ENCODE results near the gene SUGT1. TPM values are rescaled to one million over a fixed set of nuclear protein-coding genes. Genes with fewer than 3 reads are reported as not detected.

The SUGT1 gene
- total and polyA plus RNA-seq, 2 of the 13 experiments (the other 11 are each of a cell fraction or from before 2014, with no cell fraction given): 23.1 to 71.2 TPM

DNA sequence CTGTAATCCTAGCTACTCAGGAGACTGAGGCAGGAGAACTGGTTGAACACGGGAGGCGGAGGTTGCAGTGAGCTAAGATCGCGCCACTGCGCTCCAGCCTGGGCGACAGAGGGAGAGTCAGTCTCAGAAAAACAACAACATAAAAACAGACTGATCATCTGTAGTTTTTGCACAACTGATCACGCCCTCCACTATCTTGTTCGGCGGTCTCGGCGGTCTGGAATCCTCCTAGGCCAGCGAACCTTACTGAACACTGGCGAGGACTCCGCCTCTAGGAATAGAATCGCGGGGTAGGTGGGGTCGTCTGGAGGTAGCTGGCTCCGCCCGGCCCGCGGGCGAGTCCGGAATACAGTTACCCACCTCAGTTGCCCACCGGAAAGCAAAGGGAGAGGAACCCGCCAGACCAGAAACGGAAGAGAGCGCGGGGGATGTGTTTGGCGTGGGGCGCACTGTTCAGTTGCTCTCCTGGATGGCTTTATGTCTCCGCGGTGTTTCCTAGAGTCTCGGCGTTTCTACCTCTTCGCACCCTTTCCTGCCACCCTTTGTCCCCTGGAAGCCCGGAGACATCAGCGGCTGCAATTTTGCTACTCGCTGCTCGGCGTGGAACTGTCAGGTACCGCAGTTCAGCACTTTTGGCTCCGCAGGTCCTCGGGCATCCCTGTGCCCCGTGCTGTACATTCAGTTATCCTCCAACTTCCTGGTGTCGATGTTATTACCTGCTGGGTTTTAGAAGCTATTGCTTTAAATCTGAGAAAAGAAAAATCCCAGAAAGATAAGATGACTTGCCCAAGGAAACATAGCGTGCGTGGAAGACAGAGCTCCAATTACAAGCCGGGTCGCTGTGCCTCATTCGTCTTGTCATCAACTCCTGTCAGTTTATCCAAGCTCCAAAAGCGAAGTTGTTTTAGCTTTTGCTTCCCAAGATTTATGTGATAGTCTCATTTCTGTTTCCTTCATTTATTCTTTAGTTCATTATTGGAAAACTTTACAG is 35.3 kb upstream of the SUGT1 start (continued):
- TF ChIP-seq RARA (CRISPR knock-in tag; IDR thresholded peaks at IDR 0.05) (peak; percentile 33), ZFP90 (CRISPR knock-in tag; IDR thresholded peaks at IDR 0.05; ENCODE audit: borderline replicate concordance) (peak; percentile 76; the same call in 1 of the 2 replicates), CBX5 (CRISPR knock-in tag; IDR thresholded peaks at IDR 0.05; ENCODE audit: borderline replicate concordance) (0 out of 2 replicates have a peak, but pooled peaks have one; percentile 59), HOXA5 (CRISPR knock-in tag; IDR thresholded peaks at IDR 0.05) (peak; percentile 71; the same call in 1 of the 2 replicates), ZNF780A (CRISPR knock-in tag; IDR thresholded peaks at IDR 0.05) (0 out of 2 replicates have a peak, but pooled peaks have one; percentile 29), KAT2B (IDR thresholded peaks at IDR 0.05; ENCODE audit: borderline replicate concordance, low read depth, low read length) (no peak), GATA4 (IDR thresholded peaks at IDR 0.05; ENCODE audit: borderline replicate concordance, low read depth) (0 out of 2 replicates have a peak, but pooled peaks have one; percentile 22), ZBTB7B (CRISPR knock-in tag; IDR thresholded peaks at IDR 0.05) (peak; percentile 83), MXD4 (CRISPR knock-in tag; IDR thresholded peaks at IDR 0.05) (peak; percentile 65; the same call in 1 of the 2 replicates), SOX13 (IDR thresholded peaks at IDR 0.05) (no peak), SOX13 (CRISPR knock-in tag; conservative IDR thresholded peaks at IDR 0.05 in 1 of 2, IDR thresholded peaks at IDR 0.05 in 1 of 2) (no peak), MTF2 (CRISPR knock-in tag; IDR thresholded peaks at IDR 0.05; ENCODE audit: borderline replicate concordance) (peak; percentile 83; the same call in 1 of the 2 replicates), HNRNPLL (IDR thresholded peaks at IDR 0.05; ENCODE audit: low read depth, low read length, poor library complexity, severe bottlenecking) (peak; percentile 72)
- TF ChIP-seq, protein P1, sequence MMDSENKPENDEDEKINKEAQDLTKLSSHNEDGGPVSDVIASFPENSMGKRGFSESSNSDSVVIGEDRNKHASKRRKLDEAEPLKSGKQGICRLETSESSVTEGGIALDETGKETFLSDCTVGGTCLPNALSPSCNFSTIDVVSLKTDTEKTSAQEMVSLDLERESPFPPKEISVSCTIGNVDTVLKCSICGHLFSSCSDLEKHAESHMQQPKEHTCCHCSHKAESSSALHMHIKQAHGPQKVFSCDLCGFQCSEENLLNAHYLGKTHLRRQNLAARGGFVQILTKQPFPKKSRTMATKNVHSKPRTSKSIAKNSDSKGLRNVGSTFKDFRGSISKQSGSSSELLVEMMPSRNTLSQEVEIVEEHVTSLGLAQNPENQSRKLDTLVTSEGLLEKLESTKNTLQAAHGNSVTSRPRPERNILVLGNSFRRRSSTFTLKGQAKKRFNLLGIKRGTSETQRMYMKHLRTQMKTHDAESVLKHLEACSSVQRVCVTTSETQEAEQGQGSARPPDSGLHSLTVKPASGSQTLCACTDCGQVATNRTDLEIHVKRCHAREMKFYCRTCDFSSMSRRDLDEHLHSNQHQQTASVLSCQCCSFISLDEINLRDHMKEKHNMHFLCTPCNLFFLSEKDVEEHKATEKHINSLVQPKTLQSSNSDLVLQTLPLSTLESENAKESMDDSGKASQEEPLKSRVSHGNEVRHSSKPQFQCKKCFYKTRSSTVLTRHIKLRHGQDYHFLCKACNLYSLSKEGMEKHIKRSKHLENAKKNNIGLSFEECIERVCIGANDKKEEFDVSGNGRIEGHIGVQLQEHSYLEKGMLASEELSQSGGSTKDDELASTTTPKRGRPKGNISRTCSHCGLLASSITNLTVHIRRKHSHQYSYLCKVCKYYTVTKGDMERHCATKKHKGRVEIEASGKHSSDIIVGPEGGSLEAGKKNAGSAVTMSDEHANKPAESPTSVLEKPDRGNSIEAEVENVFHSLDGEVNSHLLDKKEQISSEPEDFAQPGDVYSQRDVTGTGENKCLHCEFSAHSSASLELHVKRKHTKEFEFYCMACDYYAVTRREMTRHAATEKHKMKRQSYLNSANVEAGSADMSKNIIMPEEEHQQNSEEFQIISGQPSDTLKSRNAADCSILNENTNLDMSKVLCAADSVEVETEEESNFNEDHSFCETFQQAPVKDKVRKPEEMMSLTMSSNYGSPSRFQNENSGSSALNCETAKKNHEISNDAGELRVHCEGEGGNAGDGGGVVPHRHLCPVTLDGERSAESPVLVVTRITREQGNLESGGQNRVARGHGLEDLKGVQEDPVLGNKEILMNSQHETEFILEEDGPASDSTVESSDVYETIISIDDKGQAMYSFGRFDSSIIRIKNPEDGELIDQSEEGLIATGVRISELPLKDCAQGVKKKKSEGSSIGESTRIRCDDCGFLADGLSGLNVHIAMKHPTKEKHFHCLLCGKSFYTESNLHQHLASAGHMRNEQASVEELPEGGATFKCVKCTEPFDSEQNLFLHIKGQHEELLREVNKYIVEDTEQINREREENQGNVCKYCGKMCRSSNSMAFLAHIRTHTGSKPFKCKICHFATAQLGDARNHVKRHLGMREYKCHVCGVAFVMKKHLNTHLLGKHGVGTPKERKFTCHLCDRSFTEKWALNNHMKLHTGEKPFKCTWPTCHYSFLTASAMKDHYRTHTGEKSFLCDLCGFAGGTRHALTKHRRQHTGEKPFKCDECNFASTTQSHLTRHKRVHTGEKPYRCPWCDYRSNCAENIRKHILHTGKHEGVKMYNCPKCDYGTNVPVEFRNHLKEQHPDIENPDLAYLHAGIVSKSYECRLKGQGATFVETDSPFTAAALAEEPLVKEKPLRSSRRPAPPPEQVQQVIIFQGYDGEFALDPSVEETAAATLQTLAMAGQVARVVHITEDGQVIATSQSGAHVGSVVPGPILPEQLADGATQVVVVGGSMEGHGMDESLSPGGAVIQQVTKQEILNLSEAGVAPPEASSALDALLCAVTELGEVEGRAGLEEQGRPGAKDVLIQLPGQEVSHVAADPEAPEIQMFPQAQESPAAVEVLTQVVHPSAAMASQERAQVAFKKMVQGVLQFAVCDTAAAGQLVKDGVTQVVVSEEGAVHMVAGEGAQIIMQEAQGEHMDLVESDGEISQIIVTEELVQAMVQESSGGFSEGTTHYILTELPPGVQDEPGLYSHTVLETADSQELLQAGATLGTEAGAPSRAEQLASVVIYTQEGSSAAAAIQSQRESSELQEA (CRISPR knock-in tag; IDR thresholded peaks at IDR 0.05; ENCODE audit: not compliant biosample characterization): no peak
- TF ChIP-seq, protein P2, sequence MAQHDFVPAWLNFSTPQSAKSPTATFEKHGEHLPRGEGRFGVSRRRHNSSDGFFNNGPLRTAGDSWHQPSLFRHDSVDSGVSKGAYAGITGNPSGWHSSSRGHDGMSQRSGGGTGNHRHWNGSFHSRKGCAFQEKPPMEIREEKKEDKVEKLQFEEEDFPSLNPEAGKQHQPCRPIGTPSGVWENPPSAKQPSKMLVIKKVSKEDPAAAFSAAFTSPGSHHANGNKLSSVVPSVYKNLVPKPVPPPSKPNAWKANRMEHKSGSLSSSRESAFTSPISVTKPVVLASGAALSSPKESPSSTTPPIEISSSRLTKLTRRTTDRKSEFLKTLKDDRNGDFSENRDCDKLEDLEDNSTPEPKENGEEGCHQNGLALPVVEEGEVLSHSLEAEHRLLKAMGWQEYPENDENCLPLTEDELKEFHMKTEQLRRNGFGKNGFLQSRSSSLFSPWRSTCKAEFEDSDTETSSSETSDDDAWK (CRISPR knock-in tag; IDR thresholded peaks at IDR 0.05): no peak
- TF ChIP-seq, protein P3, sequence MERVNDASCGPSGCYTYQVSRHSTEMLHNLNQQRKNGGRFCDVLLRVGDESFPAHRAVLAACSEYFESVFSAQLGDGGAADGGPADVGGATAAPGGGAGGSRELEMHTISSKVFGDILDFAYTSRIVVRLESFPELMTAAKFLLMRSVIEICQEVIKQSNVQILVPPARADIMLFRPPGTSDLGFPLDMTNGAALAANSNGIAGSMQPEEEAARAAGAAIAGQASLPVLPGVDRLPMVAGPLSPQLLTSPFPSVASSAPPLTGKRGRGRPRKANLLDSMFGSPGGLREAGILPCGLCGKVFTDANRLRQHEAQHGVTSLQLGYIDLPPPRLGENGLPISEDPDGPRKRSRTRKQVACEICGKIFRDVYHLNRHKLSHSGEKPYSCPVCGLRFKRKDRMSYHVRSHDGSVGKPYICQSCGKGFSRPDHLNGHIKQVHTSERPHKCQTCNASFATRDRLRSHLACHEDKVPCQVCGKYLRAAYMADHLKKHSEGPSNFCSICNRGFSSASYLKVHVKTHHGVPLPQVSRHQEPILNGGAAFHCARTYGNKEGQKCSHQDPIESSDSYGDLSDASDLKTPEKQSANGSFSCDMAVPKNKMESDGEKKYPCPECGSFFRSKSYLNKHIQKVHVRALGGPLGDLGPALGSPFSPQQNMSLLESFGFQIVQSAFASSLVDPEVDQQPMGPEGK (CRISPR knock-in tag; IDR thresholded peaks at IDR 0.05): peak; percentile 47; the same call in 1 of the 2 replicates
